ENCODE measurements around the gene AMN.

DNA sequence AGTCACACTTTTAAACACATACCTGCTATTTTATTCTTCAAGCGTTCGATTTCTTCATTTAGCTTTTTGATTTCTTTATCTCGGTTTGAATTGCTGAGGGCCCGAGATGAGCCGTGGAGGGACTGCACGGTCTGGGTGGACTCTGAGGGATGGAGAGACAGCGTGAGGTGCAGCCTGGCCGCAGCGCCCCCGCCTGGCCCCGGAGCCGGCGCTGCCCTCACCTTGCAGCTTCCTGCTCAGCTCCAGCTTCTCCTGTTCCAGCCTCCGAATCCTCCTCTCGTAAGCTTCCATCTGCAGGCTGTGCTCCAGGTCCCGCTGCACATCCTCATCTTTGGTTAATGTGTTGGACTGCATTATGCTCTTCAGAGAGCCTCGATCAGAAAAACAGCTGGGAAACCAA, 53.2 kb downstream of the AMN start:
- TF ChIP-seq, protein P1, sequence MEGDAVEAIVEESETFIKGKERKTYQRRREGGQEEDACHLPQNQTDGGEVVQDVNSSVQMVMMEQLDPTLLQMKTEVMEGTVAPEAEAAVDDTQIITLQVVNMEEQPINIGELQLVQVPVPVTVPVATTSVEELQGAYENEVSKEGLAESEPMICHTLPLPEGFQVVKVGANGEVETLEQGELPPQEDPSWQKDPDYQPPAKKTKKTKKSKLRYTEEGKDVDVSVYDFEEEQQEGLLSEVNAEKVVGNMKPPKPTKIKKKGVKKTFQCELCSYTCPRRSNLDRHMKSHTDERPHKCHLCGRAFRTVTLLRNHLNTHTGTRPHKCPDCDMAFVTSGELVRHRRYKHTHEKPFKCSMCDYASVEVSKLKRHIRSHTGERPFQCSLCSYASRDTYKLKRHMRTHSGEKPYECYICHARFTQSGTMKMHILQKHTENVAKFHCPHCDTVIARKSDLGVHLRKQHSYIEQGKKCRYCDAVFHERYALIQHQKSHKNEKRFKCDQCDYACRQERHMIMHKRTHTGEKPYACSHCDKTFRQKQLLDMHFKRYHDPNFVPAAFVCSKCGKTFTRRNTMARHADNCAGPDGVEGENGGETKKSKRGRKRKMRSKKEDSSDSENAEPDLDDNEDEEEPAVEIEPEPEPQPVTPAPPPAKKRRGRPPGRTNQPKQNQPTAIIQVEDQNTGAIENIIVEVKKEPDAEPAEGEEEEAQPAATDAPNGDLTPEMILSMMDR (IDR thresholded peaks at IDR 0.05; ENCODE audit: poor library complexity) = no peak
- TF ChIP-seq EZH2 (IDR thresholded peaks at IDR 0.05; ENCODE audit: borderline replicate concordance) (no peak), EZH2phosphoT487 (IDR thresholded peaks at IDR 0.05; ENCODE audit: low read depth, severe bottlenecking, unreplicated experiment) (no peak)
